Caco-2 (cell line): ENCODE results near the gene C1RL. TPM values are rescaled to one million over a fixed set of nuclear protein-coding genes. Genes with fewer than 3 reads are reported as not detected.
A peak's percentile ranks its signal among the peaks of the same experiment; 100 is the strongest.

ENCODE experiments used
- BruUV-seq: library from RNA; stranded (reverse); fragments of 400-500 nt; replicated peaks from 2 replicates; lab custom pipeline; 2021; lab: Mats Ljungman, UMichigan
- CTCF ChIA-PET: fragments of 300-600 bp; sonication (Branson Sonifier 250); formaldehyde crosslinking; loops from one replicate; lab custom pipeline; 2022; ENCODE audit warnings: antibody characterized with exemption; lab: Charles Lee
- POLR2A ChIA-PET: fragments of 300-600 bp; sonication (Branson Sonifier 250); formaldehyde crosslinking; loops from one replicate; lab custom pipeline; 2022; ENCODE audit warnings: antibody characterized with exemption; lab: Charles Lee
- DNase-seq, 2 experiments: peaks; one replicate each; pipeline versions ENCODE4 v3.0.0 to v3.0.0-alpha.2; 2020 to 2022
- H3K27me3 ChIP-seq: replicated peaks from 2 replicates; pipeline ENCODE4 v1.6.0; 2011; ENCODE audit warnings: low read length; ENCODE audit not compliant: control insufficient read depth, insufficient read depth
- H3K36me3 ChIP-seq: 2 replicates; pipeline ENCODE4 v1.5.1; 2011; ENCODE audit warnings: low read length; ENCODE audit not compliant: control insufficient read depth, insufficient read depth
- H3K4me1 ChIP-seq: fragments of 250-450 bp; sonication (Bioruptor Pico); 2 replicates; pipeline ENCODE4 v1.5.1; 2020; ENCODE audit warnings: mild to moderate bottlenecking
- H3K4me3 ChIP-seq: 2 replicates; pipeline ENCODE4 v1.5.1; 2011; ENCODE audit warnings: low read depth, mild to moderate bottlenecking, control low read depth, low read length
- H3K9me3 ChIP-seq: fragments of 250-450 bp; sonication (Bioruptor Pico); 2 replicates; pipeline ENCODE4 v1.5.1; 2020; ENCODE audit warnings: mild to moderate bottlenecking, moderate library complexity
- H3K27ac Mint-ChIP-seq: one replicate; pipeline ENCODE4 v1.8.0; 2022; ENCODE audit warnings: mixed read lengths; ENCODE audit not compliant: unreplicated experiment
- H3K27me3 Mint-ChIP-seq: one replicate; pipeline ENCODE4 v1.8.0; 2022; ENCODE audit warnings: mixed read lengths; ENCODE audit not compliant: insufficient read depth, unreplicated experiment
- H3K36me3 Mint-ChIP-seq: one replicate; pipeline ENCODE4 v1.8.0; 2022; ENCODE audit warnings: mild to moderate bottlenecking, mixed read lengths; ENCODE audit not compliant: insufficient read depth, unreplicated experiment
- H3K4me1 Mint-ChIP-seq: one replicate; pipeline ENCODE4 v1.8.0; 2022; ENCODE audit warnings: low read depth, mixed read lengths; ENCODE audit not compliant: unreplicated experiment
- H3K4me3 Mint-ChIP-seq: one replicate; pipeline ENCODE4 v1.8.0; 2022; ENCODE audit warnings: mild to moderate bottlenecking, moderate library complexity, mixed read lengths; ENCODE audit not compliant: unreplicated experiment
- H3K9me3 Mint-ChIP-seq: one replicate; pipeline ENCODE4 v1.8.0; 2022; ENCODE audit warnings: mixed read lengths; ENCODE audit not compliant: unreplicated experiment
- intact Hi-C: fragments of 100-400 bp; cut with micrococcal nuclease; formaldehyde crosslinking; loops from one replicate; pipeline ENCODE4 v1.10.0; 2022; ENCODE audit not compliant: unreplicated experiment
- total RNA-seq: library from RNA; stranded (reverse); gene quantifications from 2 replicates; pipeline ENCODE4 v1.2.3, GENCODE V29; 2022
- TF ChIP-seq, protein P1 (sequence below), 2 experiments: fragments of 200-600 bp in 1 of 2; IDR thresholded peaks; 1 replicate in 1 of 2; 2 replicates in 1 of 2; pipeline versions ENCODE4 v1.5.1 to v1.8.0; 2011 to 2022; ENCODE audit warnings: antibody characterized with exemption in 1 of 2, control low read depth in 1 of 2, inconsistent platforms in 1 of 2, low read depth in 1 of 2, low read length in 1 of 2, mild to moderate bottlenecking in 1 of 2, moderate library complexity in 1 of 2; ENCODE audit not compliant: insufficient read depth in 1 of 2, severe bottlenecking in 1 of 2, unreplicated experiment in 1 of 2

C1RL gene
- total RNA-seq, 1 experiment from 2014 or later, result 40.2 TPM

DNA sequence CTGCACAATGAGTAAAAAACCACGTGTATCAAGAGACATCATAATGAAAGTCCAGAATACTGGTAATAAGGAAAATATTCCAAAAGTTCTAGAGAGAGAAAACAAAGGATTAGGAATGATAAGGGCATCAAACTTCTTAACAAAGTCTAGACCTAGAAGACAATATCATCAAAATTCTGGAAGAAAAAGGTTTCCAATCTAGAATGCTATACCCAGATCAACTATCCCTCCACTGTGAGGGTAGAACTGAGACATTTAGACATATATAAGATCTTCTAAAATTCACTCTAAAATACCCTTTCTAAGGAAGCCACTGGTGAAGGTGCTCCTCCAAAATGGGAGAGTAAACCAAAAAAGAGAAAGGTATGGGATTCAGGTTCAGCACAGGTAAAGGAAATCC, 2.9 kb downstream of the C1RL start:
- BruUV-seq, result no TSS peak
- intact Hi-C loops, result loop anchor here (5.0 kb wide), 1 partner anchor 89 kb away; the partner anchor contains the start of gene LPCAT3
- H3K4me3 Mint-ChIP-seq, result no peak overlapping the region
- H3K9me3 Mint-ChIP-seq, result peaks cover 15% of the 10 kb centered on the region
- Histone ChIP-seq H3K4me3 (no peak overlapping the region), H3K9me3 (peaks cover 15% of the 10 kb centered on the region), H3K27me3 (no peaks in the 10 kb centered on the region), H3K36me3 (peaks cover 3% of the 10 kb centered on the region), H3K4me1 (no peaks in the 10 kb centered on the region)
- TF ChIP-seq, protein P1, sequence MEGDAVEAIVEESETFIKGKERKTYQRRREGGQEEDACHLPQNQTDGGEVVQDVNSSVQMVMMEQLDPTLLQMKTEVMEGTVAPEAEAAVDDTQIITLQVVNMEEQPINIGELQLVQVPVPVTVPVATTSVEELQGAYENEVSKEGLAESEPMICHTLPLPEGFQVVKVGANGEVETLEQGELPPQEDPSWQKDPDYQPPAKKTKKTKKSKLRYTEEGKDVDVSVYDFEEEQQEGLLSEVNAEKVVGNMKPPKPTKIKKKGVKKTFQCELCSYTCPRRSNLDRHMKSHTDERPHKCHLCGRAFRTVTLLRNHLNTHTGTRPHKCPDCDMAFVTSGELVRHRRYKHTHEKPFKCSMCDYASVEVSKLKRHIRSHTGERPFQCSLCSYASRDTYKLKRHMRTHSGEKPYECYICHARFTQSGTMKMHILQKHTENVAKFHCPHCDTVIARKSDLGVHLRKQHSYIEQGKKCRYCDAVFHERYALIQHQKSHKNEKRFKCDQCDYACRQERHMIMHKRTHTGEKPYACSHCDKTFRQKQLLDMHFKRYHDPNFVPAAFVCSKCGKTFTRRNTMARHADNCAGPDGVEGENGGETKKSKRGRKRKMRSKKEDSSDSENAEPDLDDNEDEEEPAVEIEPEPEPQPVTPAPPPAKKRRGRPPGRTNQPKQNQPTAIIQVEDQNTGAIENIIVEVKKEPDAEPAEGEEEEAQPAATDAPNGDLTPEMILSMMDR (IDR thresholded peaks at IDR 0.05; ENCODE audit: insufficient read depth in 1 of 2, low read depth in 1 of 2, low read length in 1 of 2, severe bottlenecking in 1 of 2, unreplicated experiment in 1 of 2), result no peak
- H3K36me3 Mint-ChIP-seq, result peaks cover 32% of the 10 kb centered on the region
- DNase-seq, result no peak
- ChIA-PET POLR2A (no interaction called here), CTCF (no interaction called here)
- H3K4me1 Mint-ChIP-seq, result peaks cover 12% of the 10 kb centered on the region
- no peaks in the 10 kb centered on the region for H3K27me3 Mint-ChIP-seq
- H3K27ac Mint-ChIP-seq, result no peak overlapping the region

DNA sequence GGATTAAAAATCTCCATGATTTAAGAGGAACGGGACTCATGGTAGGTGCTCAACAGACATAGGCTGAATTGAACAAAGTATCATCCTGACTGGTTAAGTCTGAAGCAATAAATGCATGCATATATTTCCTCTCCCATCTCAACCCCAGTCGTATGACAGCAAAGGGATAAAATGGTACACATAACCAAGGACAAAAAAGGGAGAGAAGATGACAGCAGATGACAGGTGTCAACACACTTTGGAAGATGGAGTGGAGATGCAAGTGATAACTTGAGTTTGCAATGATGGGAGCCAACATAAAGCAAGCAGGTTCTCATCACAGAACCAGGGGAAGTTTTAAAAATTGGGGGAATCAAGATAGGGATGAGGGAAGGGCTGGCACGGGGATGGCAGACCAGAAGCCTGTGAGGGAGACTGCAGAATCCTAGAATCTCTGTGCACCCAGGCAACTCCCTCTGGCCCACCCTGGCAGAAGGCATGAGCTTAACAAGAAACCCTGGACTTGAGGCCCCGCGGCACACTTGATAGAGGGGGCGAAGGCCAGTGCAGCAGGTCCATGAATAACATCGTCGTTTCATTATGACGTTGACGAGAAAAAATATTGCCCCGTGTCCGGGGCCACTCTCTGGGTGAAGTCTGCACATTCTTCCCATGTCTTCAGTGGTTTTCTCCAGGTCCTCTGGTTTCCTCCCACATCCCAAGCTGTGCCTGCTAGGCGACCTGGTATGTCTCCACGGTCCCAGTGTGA, 5.0 kb downstream of the C1RL start:
- Mint-ChIP-seq H3K4me3 (no peak overlapping the region), H3K36me3 (peaks cover 36% of the 10 kb centered on the region), H3K27me3 (no peaks in the 10 kb centered on the region), H3K9me3 (peaks cover 15% of the 10 kb centered on the region), H3K4me1 (peaks cover 5% of the 10 kb centered on the region), H3K27ac (no peak overlapping the region)
- ChIA-PET POLR2A (no interaction called here), CTCF (interaction anchor here (0.7 kb wide), 1 partner anchor 47 kb away, joined by 3 read pairs; no protein-coding TSS in a partner anchor)
- Histone ChIP-seq H3K36me3 (peaks cover 5% of the 10 kb centered on the region), H3K27me3 (no peaks in the 10 kb centered on the region), H3K9me3 (peaks cover 15% of the 10 kb centered on the region), H3K4me3 (no peak overlapping the region), H3K4me1 (no peaks in the 10 kb centered on the region)
- TF ChIP-seq, protein P1 (IDR thresholded peaks at IDR 0.05; ENCODE audit: insufficient read depth in 1 of 2, low read depth in 1 of 2, low read length in 1 of 2, severe bottlenecking in 1 of 2, unreplicated experiment in 1 of 2), result no peak
- no TSS peak for BruUV-seq
- DNase-seq, result peak in 1 of 2 experiments; percentile 21
- intact Hi-C loops, result no loop called here

DNA sequence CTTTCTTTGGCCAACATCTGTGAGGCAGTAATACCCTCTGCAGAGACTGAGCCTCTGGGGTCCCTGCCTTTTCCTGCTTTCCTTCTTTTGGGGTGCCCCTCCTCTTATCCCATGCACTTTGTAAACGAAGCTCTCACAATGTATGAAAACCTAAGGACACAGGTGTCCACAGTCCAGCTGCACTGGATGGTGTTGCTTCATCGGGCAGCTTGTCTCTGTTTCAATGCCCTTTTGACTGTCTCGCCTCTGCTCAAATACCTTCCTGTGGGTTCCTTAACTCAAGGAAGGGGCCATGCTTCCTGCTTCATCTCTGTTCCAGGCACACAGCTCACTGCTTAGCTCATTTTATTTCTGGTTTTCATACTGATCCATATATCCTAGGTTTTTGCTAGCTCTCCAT, 6.4 kb downstream of the C1RL start:
- peak in 1 of 2 experiments; percentile 30 for DNase-seq
- Mint-ChIP-seq H3K27me3 (no peaks in the 10 kb centered on the region), H3K4me3 (no peak overlapping the region), H3K27ac (no peak overlapping the region), H3K4me1 (peaks cover under 1% of the 10 kb centered on the region), H3K9me3 (peaks cover 15% of the 10 kb centered on the region), H3K36me3 (peaks cover 22% of the 10 kb centered on the region)
- ChIA-PET POLR2A (interaction anchor here (0.6 kb wide), 1 partner anchor 180 kb away, joined by 3 read pairs; no protein-coding TSS in a partner anchor), CTCF (no interaction called here)
- no peak overlapping the region for H3K4me3 ChIP-seq
- TF ChIP-seq, protein P1 (IDR thresholded peaks at IDR 0.05; ENCODE audit: insufficient read depth in 1 of 2, low read depth in 1 of 2, low read length in 1 of 2, severe bottlenecking in 1 of 2, unreplicated experiment in 1 of 2), result no peak
- H3K9me3 ChIP-seq, result peaks cover 15% of the 10 kb centered on the region
- H3K36me3 ChIP-seq, result peaks cover 5% of the 10 kb centered on the region
- no peaks in the 10 kb centered on the region for H3K27me3 ChIP-seq
- no TSS peak for BruUV-seq
- H3K4me1 ChIP-seq, result no peaks in the 10 kb centered on the region
- intact Hi-C loops, result no loop called here
